SJCRH30 (cell line): ENCODE results near the gene ARHGEF39. TPM values are rescaled to one million over a fixed set of nuclear protein-coding genes. Genes with fewer than 3 reads are reported as not detected.
A peak's percentile ranks its signal among the peaks of the same experiment; 100 is the strongest.
"Not testable (repeated sequence)": the region's sequence is repeated elsewhere in the genome, so short reads cannot be mapped to it uniquely, and the experiment has no call there.

Experiments
- DNase-seq, 2 experiments: peaks; one replicate each; pipeline ENCODE4 v3.0.0-alpha.2; 2015 to 2020
- H3K27ac ChIP-seq: fragments of 250-450 bp; sonication (Bioruptor Pico); 2 replicates; pipeline ENCODE4 v1.5.1; 2020; ENCODE audit warnings: mild to moderate bottlenecking, moderate library complexity
- H3K27me3 ChIP-seq: fragments of 250-450 bp; sonication (Bioruptor Pico); 2 replicates; pipeline ENCODE4 v1.5.1; 2020; ENCODE audit warnings: mild to moderate bottlenecking, moderate library complexity
- H3K36me3 ChIP-seq: fragments of 250-450 bp; sonication (Bioruptor Pico); 2 replicates; pipeline ENCODE4 v1.5.1; 2020; ENCODE audit warnings: mild to moderate bottlenecking, moderate library complexity
- H3K4me1 ChIP-seq: fragments of 250-450 bp; sonication (Bioruptor Pico); 2 replicates; pipeline ENCODE4 v1.5.1; 2020; ENCODE audit warnings: mild to moderate bottlenecking, moderate library complexity
- H3K4me3 ChIP-seq: fragments of 250-450 bp; sonication (Bioruptor Pico); 2 replicates; pipeline ENCODE4 v1.5.1; 2020; ENCODE audit warnings: mild to moderate bottlenecking, moderate library complexity
- H3K9me3 ChIP-seq: fragments of 250-450 bp; sonication (Bioruptor Pico); replicated peaks from 2 replicates; pipeline ENCODE4 v1.5.1; 2020; ENCODE audit warnings: mild to moderate bottlenecking, moderate library complexity
- total RNA-seq: library from RNA; depleted of rRNA; stranded (reverse); fragments of >200 nt; shearing (Covaris generic); gene quantifications from 2 replicates; pipeline ENCODE4 v1.2.3, GENCODE V29; 2014

ARHGEF39 gene
- total RNA-seq, 1 experiment from 2014 or later, result 11.9 TPM

- H3K4me3 ChIP-seq, result no peak overlapping the region
- H3K9me3 ChIP-seq, result no peaks in the 10 kb centered on the region
- no peak overlapping the region for H3K27ac ChIP-seq
- no peak for DNase-seq
- H3K27me3 ChIP-seq, result no peaks in the 10 kb centered on the region
- H3K36me3 ChIP-seq, result no peaks in the 10 kb centered on the region
- no peaks in the 10 kb centered on the region for H3K4me1 ChIP-seq
These were observed 25.4 kb downstream of the ARHGEF39 start for GRCh38 chr9:35639631-35640030.

GRCh38 chr9:35639225-35639624 lies 25.8 kb downstream of the ARHGEF39 start:
- not testable (repeated sequence) for H3K36me3 ChIP-seq, H3K27ac ChIP-seq, H3K9me3 ChIP-seq, DNase-seq, H3K4me1 ChIP-seq, H3K4me3 ChIP-seq, H3K27me3 ChIP-seq

GRCh38 chr9:35638751-35639150 lies 26.2 kb downstream of the ARHGEF39 start:
- not testable (repeated sequence) for H3K27ac ChIP-seq, H3K27me3 ChIP-seq, H3K9me3 ChIP-seq, H3K4me3 ChIP-seq, DNase-seq, H3K4me1 ChIP-seq, H3K36me3 ChIP-seq

GRCh38 chr9:35637427-35637955 lies 27.5 kb downstream of the ARHGEF39 start:
- H3K36me3 ChIP-seq, H3K9me3 ChIP-seq, DNase-seq, H3K27me3 ChIP-seq, H3K4me3 ChIP-seq, H3K27ac ChIP-seq, H3K4me1 ChIP-seq: not testable (repeated sequence)

- H3K27me3 ChIP-seq, H3K36me3 ChIP-seq: not testable (repeated sequence)
These were observed 28.1 kb downstream of the ARHGEF39 start for GRCh38 chr9:35636877-35637246.

GRCh38 chr9:35636135-35636876 lies 28.7 kb downstream of the ARHGEF39 start:
- Histone ChIP-seq H3K36me3 (no peaks in the 10 kb centered on the region), H3K27me3 (no peaks in the 10 kb centered on the region), H3K27ac (no peak overlapping the region), H3K9me3 (no peaks in the 10 kb centered on the region), H3K4me3 (no peak overlapping the region), H3K4me1 (no peaks in the 10 kb centered on the region)
- DNase-seq, result no peak

More at GRCh38 chr9:35636877-35637246, 28.1 kb downstream of the ARHGEF39 start:
- not testable (repeated sequence) for H3K9me3 ChIP-seq, H3K4me3 ChIP-seq, H3K27ac ChIP-seq, H3K4me1 ChIP-seq, DNase-seq

GRCh38 chr9:35635730-35636129 lies 29.3 kb downstream of the ARHGEF39 start:
- Histone ChIP-seq H3K4me3 (no peak overlapping the region), H3K27ac (no peak overlapping the region), H3K4me1 (no peaks in the 10 kb centered on the region), H3K9me3 (no peaks in the 10 kb centered on the region), H3K36me3 (no peaks in the 10 kb centered on the region), H3K27me3 (no peaks in the 10 kb centered on the region)
- no peak for DNase-seq

GRCh38 chr9:35629597-35629996 lies 35.4 kb downstream of the ARHGEF39 start:
- H3K36me3 ChIP-seq, result no peaks in the 10 kb centered on the region
- H3K4me1 ChIP-seq, result no peaks in the 10 kb centered on the region
- H3K27me3 ChIP-seq, result no peaks in the 10 kb centered on the region
- H3K4me3 ChIP-seq, result no peak overlapping the region
- no peaks in the 10 kb centered on the region for H3K9me3 ChIP-seq
- DNase-seq, result no peak
- H3K27ac ChIP-seq, result no peak overlapping the region

- Histone ChIP-seq H3K9me3 (no peaks in the 10 kb centered on the region), H3K36me3 (no peaks in the 10 kb centered on the region), H3K27me3 (no peaks in the 10 kb centered on the region), H3K27ac (no peak overlapping the region), H3K4me3 (no peak overlapping the region), H3K4me1 (no peaks in the 10 kb centered on the region)
- no peak for DNase-seq
These were observed 36.5 kb downstream of the ARHGEF39 start for GRCh38 chr9:35628389-35628991.

GRCh38 chr9:35627575-35627974 lies 37.4 kb downstream of the ARHGEF39 start:
- H3K4me3 ChIP-seq, result no peak overlapping the region
- no peaks in the 10 kb centered on the region for H3K27me3 ChIP-seq
- no peak overlapping the region for H3K27ac ChIP-seq
- H3K36me3 ChIP-seq, result no peaks in the 10 kb centered on the region
- no peaks in the 10 kb centered on the region for H3K9me3 ChIP-seq
- DNase-seq, result no peak
- H3K4me1 ChIP-seq, result no peaks in the 10 kb centered on the region

- Histone ChIP-seq H3K27me3 (no peaks in the 10 kb centered on the region), H3K4me3 (no peak overlapping the region), H3K36me3 (no peaks in the 10 kb centered on the region), H3K27ac (no peak overlapping the region), H3K9me3 (no peaks in the 10 kb centered on the region), H3K4me1 (peaks cover 4% of the 10 kb centered on the region; the same call in 1 of the 2 replicates)
- DNase-seq, result peak; percentile 21 to 37
These were observed 45.2 kb downstream of the ARHGEF39 start for GRCh38 chr9:35619800-35620158.

- Histone ChIP-seq H3K36me3 (no peaks in the 10 kb centered on the region), H3K4me1 (peaks cover 4% of the 10 kb centered on the region; the same call in 1 of the 2 replicates), H3K27ac (no peak overlapping the region), H3K9me3 (no peaks in the 10 kb centered on the region), H3K4me3 (no peak overlapping the region), H3K27me3 (no peaks in the 10 kb centered on the region)
- peak in 1 of 2 experiments; percentile 26 for DNase-seq
These were observed 45.9 kb downstream of the ARHGEF39 start for GRCh38 chr9:35618854-35619799.

- Histone ChIP-seq H3K27ac (no peak within 1 kb of the TSS), H3K27me3 (no peaks in the 10 kb centered on the region), H3K4me3 (no peak within 1 kb of the TSS)
These were observed 46.7 kb downstream of the ARHGEF39 start, which contains the start of gene CD72 for GRCh38 chr9:35618325-35618727. Gene CD72, minus strand, starts transcription at chr9:35618413. Its CDS starts 110 bp downstream, at chr9:35618303.

GRCh38 chr9:35617548-35617947 lies 47.4 kb downstream of the ARHGEF39 start:
- Histone ChIP-seq H3K4me3 (no peak overlapping the region), H3K36me3 (no peaks in the 10 kb centered on the region), H3K4me1 (peaks cover 4% of the 10 kb centered on the region; the same call in 1 of the 2 replicates), H3K27me3 (no peaks in the 10 kb centered on the region), H3K27ac (no peak overlapping the region), H3K9me3 (no peaks in the 10 kb centered on the region)
- DNase-seq, result no peak

More at GRCh38 chr9:35618325-35618727, 46.7 kb downstream of the ARHGEF39 start, which contains the start of gene CD72:
- Histone ChIP-seq H3K36me3 (no peaks in the 10 kb centered on the region), H3K4me1 (peaks cover 4% of the 10 kb centered on the region; the same call in 1 of the 2 replicates), H3K9me3 (no peaks in the 10 kb centered on the region)
- DNase-seq, result no peak
